GM06990 (cell line): ENCODE results near the gene SLMAP.

Experiments
- DNase-seq: peaks from one replicate; pipeline ENCODE4 v3.0.0-alpha.2; 2011; ENCODE audit not compliant: insufficient read length; ENCODE audit errors: extremely low read depth
- H3K27me3 ChIP-seq: replicated peaks from 2 replicates; pipeline ENCODE4 v1.6.0; 2011; ENCODE audit warnings: low read length; ENCODE audit not compliant: control insufficient read depth, insufficient read depth
- H3K36me3 ChIP-seq: 2 replicates; pipeline ENCODE4 v1.5.1; 2011; ENCODE audit warnings: low read length; ENCODE audit not compliant: control insufficient read depth, insufficient read depth
- H3K4me3 ChIP-seq: replicated peaks from 2 replicates; pipeline ENCODE4 v1.5.1; 2011; ENCODE audit warnings: low read depth, mild to moderate bottlenecking, control low read depth, low read length
- TF ChIP-seq, protein P1 (sequence below): IDR thresholded peaks from 2 replicates; pipeline ENCODE4 v1.5.1; 2011; ENCODE audit warnings: low read length, control low read depth, mild to moderate bottlenecking, inconsistent platforms; ENCODE audit not compliant: insufficient read depth, poor library complexity, severe bottlenecking

The SLMAP gene

DNA sequence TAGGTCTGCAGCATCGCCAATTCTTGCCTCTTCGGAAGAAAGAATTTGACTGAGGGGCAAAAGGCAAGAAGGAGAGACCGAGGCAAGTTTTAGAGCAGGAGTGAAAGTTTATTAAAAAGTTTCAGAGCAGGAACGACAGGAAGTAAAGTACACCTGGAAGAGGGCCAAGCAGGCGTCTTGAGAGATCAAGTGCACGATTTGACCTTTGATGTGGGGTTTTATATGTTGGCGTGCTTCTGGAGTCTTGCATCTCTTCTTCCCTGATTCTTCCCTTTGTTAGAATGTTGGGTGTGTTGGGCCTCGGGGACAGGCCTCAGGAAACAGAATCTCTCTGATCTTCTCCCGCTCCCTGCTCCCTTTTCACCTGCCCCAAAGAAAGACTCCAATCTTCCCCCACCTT lies 211.5 kb downstream of the SLMAP start:
- no peaks in the 10 kb centered on the region for H3K36me3 ChIP-seq
- H3K4me3 ChIP-seq = no peak overlapping the region
- H3K27me3 ChIP-seq = no peaks in the 10 kb centered on the region
- no peak for DNase-seq
- TF ChIP-seq, protein P1, sequence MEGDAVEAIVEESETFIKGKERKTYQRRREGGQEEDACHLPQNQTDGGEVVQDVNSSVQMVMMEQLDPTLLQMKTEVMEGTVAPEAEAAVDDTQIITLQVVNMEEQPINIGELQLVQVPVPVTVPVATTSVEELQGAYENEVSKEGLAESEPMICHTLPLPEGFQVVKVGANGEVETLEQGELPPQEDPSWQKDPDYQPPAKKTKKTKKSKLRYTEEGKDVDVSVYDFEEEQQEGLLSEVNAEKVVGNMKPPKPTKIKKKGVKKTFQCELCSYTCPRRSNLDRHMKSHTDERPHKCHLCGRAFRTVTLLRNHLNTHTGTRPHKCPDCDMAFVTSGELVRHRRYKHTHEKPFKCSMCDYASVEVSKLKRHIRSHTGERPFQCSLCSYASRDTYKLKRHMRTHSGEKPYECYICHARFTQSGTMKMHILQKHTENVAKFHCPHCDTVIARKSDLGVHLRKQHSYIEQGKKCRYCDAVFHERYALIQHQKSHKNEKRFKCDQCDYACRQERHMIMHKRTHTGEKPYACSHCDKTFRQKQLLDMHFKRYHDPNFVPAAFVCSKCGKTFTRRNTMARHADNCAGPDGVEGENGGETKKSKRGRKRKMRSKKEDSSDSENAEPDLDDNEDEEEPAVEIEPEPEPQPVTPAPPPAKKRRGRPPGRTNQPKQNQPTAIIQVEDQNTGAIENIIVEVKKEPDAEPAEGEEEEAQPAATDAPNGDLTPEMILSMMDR = no peak

GRCh38 chr3:57968501-57968900 lies 212.4 kb downstream of the SLMAP start:
- H3K27me3 ChIP-seq = no peaks in the 10 kb centered on the region
- TF ChIP-seq, protein P1 = no peak
- H3K36me3 ChIP-seq = no peaks in the 10 kb centered on the region
- DNase-seq = no peak
- no peak overlapping the region for H3K4me3 ChIP-seq

- DNase-seq = no peak
- TF ChIP-seq, protein P1 = no peak
These were observed 215.9 kb downstream of the SLMAP start for GRCh38 chr3:57971975-57972374.

DNA sequence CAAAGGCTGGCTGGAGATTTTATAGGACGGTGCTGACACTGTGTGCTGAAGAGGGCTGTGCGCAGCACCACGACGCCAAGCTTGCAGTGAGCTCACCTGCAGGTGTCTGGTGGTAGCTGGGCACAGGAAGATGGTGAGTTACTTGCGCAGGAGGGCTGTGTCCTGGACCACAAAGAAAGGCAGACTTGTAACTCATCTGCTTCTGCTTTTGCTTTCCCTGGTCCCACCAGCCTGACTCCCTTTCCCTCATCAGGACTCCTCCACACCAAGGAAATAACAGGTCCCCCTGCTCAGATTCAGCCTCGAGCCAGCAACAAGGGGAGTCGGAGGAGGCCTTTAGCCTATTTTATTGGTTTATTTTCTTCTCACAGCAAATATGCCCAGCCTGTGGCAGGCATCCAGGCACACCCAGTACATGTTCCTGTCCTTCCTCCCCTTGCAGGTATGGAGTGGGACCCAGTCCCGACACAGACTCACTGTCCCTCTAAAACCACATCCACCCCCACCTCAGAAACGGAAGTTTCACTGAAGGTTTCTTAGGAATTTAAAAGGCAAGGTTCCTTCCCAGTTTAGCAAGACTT lies 216.5 kb downstream of the SLMAP start:
- no peak for DNase-seq
- H3K36me3 ChIP-seq = no peaks in the 10 kb centered on the region
- TF ChIP-seq, protein P1 = no peak
- H3K4me3 ChIP-seq = no peak overlapping the region
- H3K27me3 ChIP-seq = no peaks in the 10 kb centered on the region

More at GRCh38 chr3:57971975-57972374, 215.9 kb downstream of the SLMAP start:
- no peaks in the 10 kb centered on the region for H3K27me3 ChIP-seq
- no peak overlapping the region for H3K4me3 ChIP-seq
- no peaks in the 10 kb centered on the region for H3K36me3 ChIP-seq

- no peaks in the 10 kb centered on the region for H3K27me3 ChIP-seq
- TF ChIP-seq, protein P1 = no peak
- H3K4me3 ChIP-seq = no peak overlapping the region
- DNase-seq = no peak
- no peaks in the 10 kb centered on the region for H3K36me3 ChIP-seq
These were observed 217.8 kb downstream of the SLMAP start for GRCh38 chr3:57973715-57974477.
